PC-9 (cell line): ENCODE results near the gene HS3ST4. TPM values are rescaled to one million over a fixed set of nuclear protein-coding genes. Genes with fewer than 3 reads are reported as not detected.

Experiments used
- BruUV-seq: library from RNA; stranded (reverse); fragments of 400-500 nt; replicated peaks from 2 replicates; lab custom pipeline; 2021; lab: Mats Ljungman, UMichigan
- CTCF ChIA-PET: fragments of 300-600 bp; sonication (Branson Sonifier 250); formaldehyde crosslinking; loops from one replicate; lab custom pipeline; 2022; ENCODE audit warnings: antibody characterized with exemption; lab: Charles Lee
- POLR2A ChIA-PET: fragments of 300-600 bp; sonication (Branson Sonifier 250); formaldehyde crosslinking; loops from one replicate; lab custom pipeline; 2022; ENCODE audit warnings: antibody characterized with exemption; ENCODE audit not compliant: unreplicated experiment; lab: Charles Lee
- DNase-seq, 2 experiments: peaks; one replicate each; pipeline versions ENCODE4 v3.0.0 to v3.0.0-alpha.2; 2015 to 2022; ENCODE audit warnings: mixed read lengths in 1 of 2
- H2AFZ ChIP-seq: fragments of 200-600 bp; sonication (generic); 2 replicates; pipeline ENCODE4 v1.8.1; 2017; ENCODE audit warnings: antibody characterized with exemption
- H3F3A ChIP-seq: fragments of 200-600 bp; sonication (generic); 2 replicates; pipeline ENCODE4 v1.8.1; 2017; ENCODE audit warnings: antibody characterized with exemption, mild to moderate bottlenecking, low read depth; ENCODE audit not compliant: insufficient read depth
- H3K27ac ChIP-seq: fragments of 200-600 bp; sonication (generic); 2 replicates; pipeline ENCODE4 v1.6.1; 2016; ENCODE audit warnings: mixed run types
- H3K27me3 ChIP-seq: fragments of 200-600 bp; sonication (generic); 2 replicates; pipeline ENCODE4 v1.6.1; 2016; ENCODE audit warnings: low read depth, mixed run types; ENCODE audit not compliant: insufficient read depth
- H3K36me3 ChIP-seq: fragments of 200-600 bp; sonication (generic); 2 replicates; pipeline ENCODE4 v1.6.1; 2016; ENCODE audit warnings: low read depth, mixed run types
- H3K4me1 ChIP-seq: fragments of 200-600 bp; sonication (generic); replicated peaks from 2 replicates; pipeline ENCODE4 v1.6.1; 2016; ENCODE audit warnings: mixed run types; ENCODE audit not compliant: insufficient read depth
- H3K4me2 ChIP-seq: fragments of 200-600 bp; sonication (generic); 2 replicates; pipeline ENCODE4 v1.6.1; 2017; ENCODE audit warnings: mixed run types
- H3K4me3 ChIP-seq: fragments of 200-600 bp; sonication (generic); 2 replicates; pipeline ENCODE4 v1.6.1; 2016; ENCODE audit warnings: mixed run types
- H3K79me2 ChIP-seq: fragments of 200-600 bp; sonication (generic); 2 replicates; pipeline ENCODE4 v1.6.1; 2017; ENCODE audit warnings: low read depth, mixed run types
- H3K9me2 ChIP-seq: fragments of 200-600 bp; sonication (generic); 2 replicates; pipeline ENCODE4 v1.8.1; 2017; ENCODE audit warnings: mild to moderate bottlenecking; ENCODE audit not compliant: insufficient read depth
- H3K9me3 ChIP-seq: fragments of 200-600 bp; sonication (generic); 2 replicates; pipeline ENCODE4 v1.8.1; 2016; ENCODE audit warnings: low read depth; ENCODE audit not compliant: insufficient read depth
- H4K20me1 ChIP-seq: fragments of 200-600 bp; sonication (generic); 2 replicates; pipeline ENCODE4 v1.8.1; 2017; ENCODE audit not compliant: insufficient read depth
- CTCF ChIP-seq: fragments of 200-600 bp; sonication (generic); conservative IDR thresholded peaks from 2 replicates; pipeline ENCODE4 v1.6.1; 2017; ENCODE audit warnings: mixed run types, antibody characterized with exemption, mild to moderate bottlenecking, moderate library complexity
- EZH2 ChIP-seq: fragments of 200-600 bp; sonication (generic); IDR thresholded peaks from 2 replicates; pipeline ENCODE4 v1.8.0; 2017; ENCODE audit warnings: antibody characterized with exemption, low read depth
- intact Hi-C: fragments of 100-400 bp; cut with micrococcal nuclease; formaldehyde crosslinking; loops from one replicate; pipeline ENCODE4 v1.10.0; 2022; ENCODE audit not compliant: unreplicated experiment
- total RNA-seq: library from RNA; stranded (reverse); gene quantifications from 2 replicates; pipeline ENCODE4 v1.2.3, GENCODE V29; 2021

Gene HS3ST4
- total RNA-seq, 1 experiment from 2014 or later: not detected

GRCh38 chr16:25783226-25783625, 91.5 kb downstream of the HS3ST4 start:
- no TSS peak for BruUV-seq
- intact Hi-C loops: no loop called here
- CTCF ChIA-PET: no interaction called here

GRCh38 chr16:25785361-25785760, 93.6 kb downstream of the HS3ST4 start:
- POLR2A ChIA-PET: no interaction called here
- Histone ChIP-seq H3K27me3 (no peaks in the 10 kb centered on the region), H3K4me2 (no peak overlapping the region), H3K79me2 (no peaks in the 10 kb centered on the region), H3K4me3 (no peak overlapping the region), H3K4me1 (no peaks in the 10 kb centered on the region), H3F3A (no peaks in the 10 kb centered on the region), H4K20me1 (no peaks in the 10 kb centered on the region), H3K9me2 (no peaks in the 10 kb centered on the region), H3K9me3 (no peaks in the 10 kb centered on the region), H3K27ac (no peak overlapping the region), H3K36me3 (no peaks in the 10 kb centered on the region), H2AFZ (no peak overlapping the region)
- CTCF ChIA-PET: no interaction called here
- TF ChIP-seq EZH2 (no peak), CTCF (no peak)
- intact Hi-C loops: no loop called here
- no TSS peak for BruUV-seq
- DNase-seq: no peak

More at GRCh38 chr16:25783226-25783625, 91.5 kb downstream of the HS3ST4 start:
- TF ChIP-seq EZH2 (no peak), CTCF (no peak)
- H3K27ac ChIP-seq: no peak overlapping the region
- POLR2A ChIA-PET: no interaction called here
- H3K79me2 ChIP-seq: no peaks in the 10 kb centered on the region
- no peak overlapping the region for H3K4me3 ChIP-seq
- H3K36me3 ChIP-seq: no peaks in the 10 kb centered on the region
- no peaks in the 10 kb centered on the region for H3F3A ChIP-seq
- H3K4me1 ChIP-seq: no peaks in the 10 kb centered on the region
- no peaks in the 10 kb centered on the region for H3K9me3 ChIP-seq
- H4K20me1 ChIP-seq: no peaks in the 10 kb centered on the region
- no peaks in the 10 kb centered on the region for H3K9me2 ChIP-seq
- no peak overlapping the region for H3K4me2 ChIP-seq
- no peak for DNase-seq
- H2AFZ ChIP-seq: no peak overlapping the region
- H3K27me3 ChIP-seq: peaks cover 10% of the 10 kb centered on the region; the same call in 1 of the 2 replicates

- H3K4me3 ChIP-seq: no peak overlapping the region
- H3K4me1 ChIP-seq: no peaks in the 10 kb centered on the region
- H3K79me2 ChIP-seq: no peaks in the 10 kb centered on the region
- intact Hi-C loops: no loop called here
- no peaks in the 10 kb centered on the region for H4K20me1 ChIP-seq
- H3F3A ChIP-seq: no peaks in the 10 kb centered on the region
- ChIA-PET POLR2A (no interaction called here), CTCF (no interaction called here)
- H3K9me3 ChIP-seq: no peaks in the 10 kb centered on the region
- no peaks in the 10 kb centered on the region for H3K27me3 ChIP-seq
- H3K27ac ChIP-seq: no peak overlapping the region
- H3K9me2 ChIP-seq: no peaks in the 10 kb centered on the region
- TF ChIP-seq EZH2: no peak
- no peak for TF ChIP-seq CTCF
- no peak overlapping the region for H2AFZ ChIP-seq
- no peak for DNase-seq
- BruUV-seq: no TSS peak
- no peak overlapping the region for H3K4me2 ChIP-seq
- no peaks in the 10 kb centered on the region for H3K36me3 ChIP-seq
Measured at GRCh38 chr16:25786748-25787147, 95.0 kb downstream of the HS3ST4 start.
